Posterior cingulate gyrus (tissue), 11 donors: Measurements from ENCODE around the gene KRTAP10-3.
"Not testable (repeated sequence)": the region's sequence is repeated elsewhere in the genome, so short reads cannot be mapped to it uniquely, and the experiment has no call there.

Source experiments
- DNase-seq, 10 donors: peaks; one replicate each; pipeline versions ENCODE4 v3.0.0 to v3.0.0-alpha.2; 2020 to 2021; ENCODE audit warnings: mixed read lengths in 3 of 10
- intact Hi-C: fragments of 100-400 bp; cut with DNase I; formaldehyde crosslinking; loops from one replicate; pipeline ENCODE4 v1.15.1; 2023

The KRTAP10-3 gene

GRCh38 chr21:44550807-44551206 is 7.8 kb downstream of the KRTAP10-3 start:
- intact Hi-C loops, result no loop called here
- DNase-seq, result peak in 4 of 10 donors; percentile 8 to 86 (median 77)

DNA sequence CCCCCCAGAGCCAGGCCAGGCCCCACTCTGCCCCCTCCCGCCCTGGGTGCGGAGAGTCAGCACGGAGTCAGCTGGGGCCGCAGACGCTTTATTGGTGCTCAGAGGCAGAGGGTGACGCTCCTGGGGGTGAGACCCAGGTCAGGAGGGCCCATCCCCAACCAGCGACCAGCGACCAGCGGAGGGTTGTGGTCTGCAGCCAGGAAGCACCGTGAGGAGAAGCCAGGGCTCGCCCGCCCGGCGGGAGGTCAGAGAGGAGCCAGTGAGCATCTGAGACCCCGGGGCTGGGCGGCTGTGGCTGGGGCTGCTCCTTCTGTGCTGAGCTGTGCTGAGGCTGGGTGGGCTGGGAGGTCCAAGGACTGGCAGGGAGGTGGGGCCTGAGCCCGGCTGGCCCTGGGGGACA is 8.3 kb downstream of the KRTAP10-3 start:
- DNase-seq, result peak in 4 of 10 donors; percentile 9 to 75 (median 62)
- intact Hi-C loops, result not testable (repeated sequence)

GRCh38 chr21:44549525-44550211 is 8.9 kb downstream of the KRTAP10-3 start:
- peak in 1 of 10 donors; percentile 80 for DNase-seq
- intact Hi-C loops, result no loop called here

GRCh38 chr21:44548922-44549321 is 9.7 kb downstream of the KRTAP10-3 start:
- intact Hi-C loops, result no loop called here
- no peak for DNase-seq

DNA sequence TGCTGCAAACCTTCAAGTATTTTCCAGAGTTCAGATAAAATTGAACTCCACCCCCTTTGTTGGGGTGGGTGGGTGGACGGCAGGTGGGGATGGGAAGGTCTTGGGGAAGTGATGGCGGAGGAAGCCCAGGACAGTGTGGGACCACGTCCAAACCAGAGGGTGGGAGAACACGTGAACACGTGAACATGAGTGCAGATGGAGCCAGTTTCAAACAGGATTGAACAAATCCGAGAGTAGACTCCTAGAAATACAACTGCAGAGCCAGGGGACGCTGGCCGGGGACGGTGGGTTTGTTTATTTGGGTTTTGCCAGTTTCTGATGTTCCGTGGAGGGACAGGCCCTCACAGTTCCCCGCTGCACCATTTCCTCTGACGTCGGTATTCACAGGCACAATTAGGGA is 10.2 kb downstream of the KRTAP10-3 start:
- intact Hi-C loops, result no loop called here
- no peak for DNase-seq

GRCh38 chr21:44547656-44548331 is 10.8 kb downstream of the KRTAP10-3 start:
- intact Hi-C loops, result no loop called here
- DNase-seq, result no peak

GRCh38 chr21:44544566-44544965 is 14.0 kb downstream of the KRTAP10-3 start:
- intact Hi-C loops, result no loop called here
- no peak for DNase-seq

GRCh38 chr21:44542716-44543115 is 15.9 kb downstream of the KRTAP10-3 start:
- intact Hi-C loops, result no loop called here
- DNase-seq, result no peak

GRCh38 chr21:44540741-44541288 is 17.8 kb downstream of the KRTAP10-3 start:
- intact Hi-C loops, result no loop called here
- peak in 1 of 10 donors; percentile 3 for DNase-seq

- intact Hi-C loops, result no loop called here
- DNase-seq, result no peak
These were observed 18.5 kb downstream of the KRTAP10-3 start, which contains the start of gene KRTAP10-1 for GRCh38 chr21:44539991-44540666. TSS of gene KRTAP10-1 (minus strand) at chr21:44540195. CDS start at chr21:44540150, 45 bp downstream.

DNA sequence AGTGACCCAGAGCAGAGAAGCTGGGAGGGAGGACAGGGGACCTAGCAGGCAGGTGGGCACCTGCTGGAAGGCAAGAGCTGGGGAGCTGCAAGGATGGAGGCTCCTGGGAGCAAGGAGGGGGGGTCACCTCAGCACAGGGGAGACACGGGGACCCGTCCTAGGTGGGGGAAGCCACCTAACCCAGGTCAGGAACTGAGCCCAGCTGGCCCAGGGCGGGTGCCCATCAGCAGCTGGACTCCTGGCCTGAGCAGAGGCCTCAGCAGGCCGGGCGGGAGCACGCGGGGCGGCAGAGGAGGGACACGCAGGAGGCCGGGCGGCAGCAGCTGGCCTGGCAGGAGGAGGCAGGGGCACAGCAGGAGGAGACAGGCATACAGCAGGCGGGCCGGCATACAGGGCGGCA is 19.5 kb downstream of the KRTAP10-3 start:
- DNase-seq, result no peak

DNA sequence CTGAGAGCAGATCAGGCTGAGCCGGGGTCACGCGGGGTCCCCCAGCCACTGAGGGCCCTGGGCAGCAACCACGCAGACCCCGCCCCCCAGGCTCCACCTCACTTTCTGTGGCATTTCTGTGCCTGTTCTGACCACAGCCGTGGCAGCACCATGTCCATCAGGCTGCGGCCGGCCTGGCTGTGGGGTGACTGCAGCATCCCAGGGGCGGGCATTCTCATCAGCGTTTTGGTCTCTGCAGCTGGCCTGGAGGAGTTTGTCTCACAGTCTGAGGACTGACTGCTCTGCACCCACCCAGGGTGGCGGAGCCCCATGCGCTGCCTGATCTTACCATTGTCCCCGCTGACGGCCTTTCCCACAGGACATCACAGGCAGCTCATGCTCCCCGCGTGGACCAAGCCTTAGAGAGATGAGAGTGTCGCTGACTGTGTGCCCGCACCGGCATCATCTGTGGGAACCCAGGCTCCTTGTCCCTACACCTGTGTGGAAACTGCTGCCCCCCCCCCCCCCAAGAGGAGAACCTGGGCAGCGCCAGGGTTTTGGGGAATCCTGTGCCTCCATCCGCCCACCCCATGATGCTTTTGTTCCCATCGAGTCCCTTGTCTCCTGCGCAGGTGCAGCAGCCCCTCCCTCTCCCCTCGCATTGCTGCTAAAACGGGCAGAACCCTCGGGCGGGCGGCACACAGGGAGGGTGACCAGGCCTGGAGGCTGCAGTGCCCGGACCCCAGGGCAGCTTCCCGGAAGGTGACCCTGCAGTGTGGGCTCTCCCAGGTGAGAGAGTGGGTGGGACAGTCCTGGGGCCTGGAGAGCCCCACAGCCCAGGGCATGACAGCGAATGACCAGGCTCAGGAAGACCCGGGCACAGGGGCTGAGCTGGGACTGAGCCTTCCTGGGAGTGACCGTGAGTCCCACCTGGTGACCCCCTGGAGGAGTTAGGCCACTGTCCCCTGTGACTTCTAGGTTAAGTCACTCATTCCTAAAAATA is 20.4 kb downstream of the KRTAP10-3 start:
- peak in 3 of 10 donors; percentile 3 to 74 (median 5) for DNase-seq
- intact Hi-C loops, result no loop called here

More for the DNA sequence above, 19.5 kb downstream of the KRTAP10-3 start:
- intact Hi-C loops, result no loop called here

DNA sequence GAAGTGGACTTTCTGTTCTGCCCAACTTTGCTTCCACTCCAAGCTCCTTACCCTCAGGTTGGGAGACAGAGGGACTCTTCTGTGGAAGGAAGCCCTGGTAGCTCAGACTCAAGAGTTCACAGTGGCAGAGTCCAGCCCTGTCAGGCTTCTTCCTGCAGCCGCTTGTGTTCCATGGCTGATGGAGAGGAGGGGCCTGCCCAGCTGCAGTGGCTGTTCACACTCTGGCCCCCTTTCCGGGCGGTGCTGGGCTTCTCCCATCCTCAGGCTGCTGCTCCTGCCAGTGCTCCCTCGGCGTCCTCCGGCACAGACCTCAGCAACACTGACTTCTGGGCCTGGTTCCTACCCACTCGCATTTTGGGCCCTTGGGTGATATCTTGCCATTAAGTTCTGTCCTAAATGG is 22.6 kb downstream of the KRTAP10-3 start:
- DNase-seq, result peak in 2 of 10 donors; percentile 5 to 52
- intact Hi-C loops, result no loop called here

GRCh38 chr21:44534688-44535087 is 23.9 kb downstream of the KRTAP10-3 start:
- intact Hi-C loops, result no loop called here
- DNase-seq, result no peak

DNA sequence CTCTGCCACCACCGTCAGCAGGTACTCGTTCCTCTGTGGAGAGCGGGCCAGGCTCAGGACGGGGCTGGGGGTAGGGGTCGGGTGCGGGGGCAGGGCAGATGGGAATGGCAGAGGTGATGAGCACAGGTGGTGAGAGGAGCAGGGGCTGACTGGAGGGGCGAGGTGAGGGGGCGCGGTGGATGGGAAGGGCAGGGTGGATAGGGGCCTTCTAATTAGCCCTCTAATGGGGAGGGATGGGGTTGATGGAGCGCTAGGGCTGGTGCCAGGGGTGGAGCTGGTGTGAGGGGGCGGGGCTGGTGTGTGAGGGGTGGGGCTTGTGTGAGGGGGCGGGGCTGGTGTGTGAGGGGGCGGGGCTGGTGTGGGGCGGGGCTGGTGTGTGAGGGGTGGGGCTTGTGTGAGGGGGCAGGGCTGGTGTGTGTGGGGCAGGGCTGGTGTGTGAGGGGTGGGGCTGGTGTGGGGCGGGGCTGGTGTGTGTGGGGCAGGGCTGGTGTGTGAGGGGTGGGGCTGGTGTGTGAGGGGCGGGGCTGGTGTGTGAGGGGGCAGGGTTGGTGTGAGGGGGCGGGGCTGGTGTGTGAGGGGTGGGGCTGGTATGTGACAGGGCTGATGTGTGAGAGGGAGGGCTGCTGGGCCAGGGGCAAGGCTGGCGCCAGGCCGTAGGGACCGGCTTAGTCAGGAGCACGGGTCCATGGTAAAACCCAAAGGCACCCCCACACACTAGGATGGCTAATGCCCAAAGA is 24.5 kb downstream of the KRTAP10-3 start:
- intact Hi-C loops, result no loop called here
- DNase-seq, result peak in 3 of 10 donors; percentile 3 to 12 (median 4)

GRCh38 chr21:44533121-44533890 is 25.3 kb downstream of the KRTAP10-3 start:
- DNase-seq, result peak in 5 of 10 donors; percentile 4 to 80 (median 19)
- intact Hi-C loops, result no loop called here

DNA sequence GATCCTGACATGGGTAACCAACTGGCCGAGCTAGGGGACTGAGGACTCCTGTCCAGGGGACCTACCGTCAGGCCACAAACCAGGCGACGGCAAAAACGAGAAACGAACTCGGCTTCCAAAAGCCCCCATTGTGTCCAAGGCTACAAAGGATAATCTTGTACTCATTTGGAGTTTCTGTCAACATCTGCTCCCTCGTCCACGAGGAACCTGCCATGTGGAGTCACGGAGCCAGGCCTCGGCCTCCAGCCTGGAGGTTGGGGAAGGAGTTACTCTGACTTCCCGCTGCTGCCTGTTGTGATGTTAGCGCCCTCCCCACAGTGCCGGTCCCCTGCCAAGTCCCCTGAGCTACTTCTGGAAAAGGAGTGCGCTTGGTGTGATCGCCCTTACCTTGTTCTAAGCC is 25.9 kb downstream of the KRTAP10-3 start:
- DNase-seq, result peak in 3 of 10 donors; percentile 0 to 32 (median 9)
- intact Hi-C loops, result no loop called here
